IPS-15b (cell line): ENCODE data around the gene FNDC3B.

Experiments
- H3K27me3 ChIP-seq: one replicate; pipeline ENCODE4 v1.6.1; 2013; ENCODE audit warnings: low read length; ENCODE audit not compliant: control insufficient read depth, insufficient read depth
- H3K36me3 ChIP-seq: one replicate; pipeline ENCODE4 v1.6.1; 2013; ENCODE audit warnings: low read length; ENCODE audit not compliant: control insufficient read depth, insufficient read depth
- H3K4me1 ChIP-seq: one replicate; pipeline ENCODE4 v1.6.1; 2013; ENCODE audit warnings: mild to moderate bottlenecking, low read length; ENCODE audit not compliant: control insufficient read depth, insufficient read depth
- H3K4me3 ChIP-seq: one replicate; pipeline ENCODE4 v1.5.1; 2013; ENCODE audit warnings: low read depth, low read length
- H3K9ac ChIP-seq: one replicate; pipeline ENCODE4 v1.6.1; 2013; ENCODE audit warnings: low read depth, mild to moderate bottlenecking, low read length
- H3K9me3 ChIP-seq: one replicate; pipeline ENCODE4 v1.6.1; 2013; ENCODE audit warnings: mild to moderate bottlenecking, low read length; ENCODE audit not compliant: control insufficient read depth, insufficient read depth

The FNDC3B gene

DNA sequence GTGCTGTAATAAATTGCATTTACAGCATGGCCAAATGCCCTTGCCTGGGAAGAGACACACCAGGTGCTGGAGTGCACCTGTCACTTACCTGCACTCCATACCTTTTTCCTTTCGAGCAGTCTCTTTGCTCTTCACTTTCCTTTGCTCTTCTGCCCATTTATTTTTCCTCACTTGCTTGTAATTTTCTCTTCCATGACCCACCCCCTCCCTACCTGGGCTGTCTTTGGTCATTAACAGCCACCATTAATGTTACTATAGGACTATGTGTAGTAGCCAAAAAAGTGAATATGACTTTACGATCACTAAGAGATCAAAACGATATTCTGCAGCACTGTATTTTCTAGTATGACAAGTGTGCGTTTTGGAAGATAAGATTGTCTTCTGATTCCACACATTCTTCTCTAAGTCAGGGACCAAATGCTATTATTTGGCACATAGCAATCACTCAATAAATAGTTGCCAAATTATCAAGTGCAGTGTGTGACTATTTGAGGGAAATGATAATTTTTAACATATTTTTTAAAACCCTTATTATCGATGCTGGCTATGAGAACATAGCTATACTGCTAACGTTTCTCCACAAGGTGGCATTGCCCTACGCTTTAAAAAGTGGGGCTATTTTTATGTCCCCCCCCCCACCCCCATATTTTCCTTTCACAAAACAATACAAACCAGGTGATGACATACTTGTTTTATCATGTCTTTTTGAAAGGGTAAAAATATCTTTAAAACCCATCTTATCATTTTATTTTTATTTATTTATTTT lies 294.5 kb downstream of the FNDC3B start:
- Histone ChIP-seq H3K27me3 (no peaks in the 10 kb centered on the region), H3K4me1 (no peaks in the 10 kb centered on the region), H3K36me3 (no peaks in the 10 kb centered on the region), H3K4me3 (no peak overlapping the region), H3K9me3 (no peaks in the 10 kb centered on the region), H3K9ac (no peak overlapping the region)

DNA sequence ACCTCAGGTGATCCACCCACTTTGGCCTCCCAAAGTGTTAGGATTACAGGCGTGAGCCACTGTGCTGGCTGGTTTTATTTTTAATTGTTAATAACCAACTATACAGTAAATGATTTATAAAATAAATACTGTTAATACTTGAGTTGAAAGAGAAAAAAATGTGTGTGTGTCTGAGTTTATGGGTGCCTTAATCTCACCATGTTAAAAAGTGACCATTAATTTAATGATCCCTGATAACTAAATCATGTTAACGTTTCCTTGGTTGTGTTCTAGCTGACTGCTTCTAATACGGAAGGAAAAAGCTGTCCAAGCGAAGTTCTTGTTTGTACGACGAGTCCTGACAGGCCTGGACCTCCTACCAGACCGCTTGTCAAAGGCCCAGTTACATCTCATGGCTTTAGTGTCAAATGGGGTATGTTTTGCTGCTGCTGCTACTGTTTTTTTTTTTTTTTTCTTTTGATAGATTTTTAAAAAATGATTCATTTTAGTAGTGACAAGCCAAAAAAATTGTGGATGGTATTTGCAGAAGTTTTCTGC lies 295.4 kb downstream of the FNDC3B start:
- no peak overlapping the region for H3K4me3 ChIP-seq
- H3K9me3 ChIP-seq: no peaks in the 10 kb centered on the region
- H3K4me1 ChIP-seq: no peaks in the 10 kb centered on the region
- H3K36me3 ChIP-seq: no peaks in the 10 kb centered on the region
- H3K9ac ChIP-seq: no peak overlapping the region
- H3K27me3 ChIP-seq: no peaks in the 10 kb centered on the region

DNA sequence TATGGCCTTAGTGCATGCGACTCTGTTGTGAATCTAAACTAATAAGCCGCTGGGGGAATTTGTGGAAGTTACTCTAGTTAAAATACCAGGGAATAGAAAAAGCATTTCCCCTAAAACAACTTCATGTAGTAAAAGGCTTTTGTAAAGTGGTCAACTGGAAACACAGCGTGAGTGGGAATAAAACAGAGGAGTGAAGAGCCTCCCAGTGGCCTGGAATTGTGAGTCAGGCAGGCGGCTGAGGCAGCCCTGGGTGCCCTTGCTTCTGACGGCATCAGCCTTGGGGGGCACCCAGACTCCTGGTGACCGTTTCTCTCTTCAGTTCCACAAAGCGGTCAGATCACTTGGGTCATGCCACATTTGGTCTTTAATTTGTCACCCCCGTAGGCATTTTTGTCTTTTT lies 300.5 kb downstream of the FNDC3B start:
- Histone ChIP-seq H3K9ac (no peak overlapping the region), H3K27me3 (no peaks in the 10 kb centered on the region), H3K9me3 (no peaks in the 10 kb centered on the region), H3K4me1 (no peaks in the 10 kb centered on the region), H3K4me3 (no peak overlapping the region), H3K36me3 (no peaks in the 10 kb centered on the region)

DNA sequence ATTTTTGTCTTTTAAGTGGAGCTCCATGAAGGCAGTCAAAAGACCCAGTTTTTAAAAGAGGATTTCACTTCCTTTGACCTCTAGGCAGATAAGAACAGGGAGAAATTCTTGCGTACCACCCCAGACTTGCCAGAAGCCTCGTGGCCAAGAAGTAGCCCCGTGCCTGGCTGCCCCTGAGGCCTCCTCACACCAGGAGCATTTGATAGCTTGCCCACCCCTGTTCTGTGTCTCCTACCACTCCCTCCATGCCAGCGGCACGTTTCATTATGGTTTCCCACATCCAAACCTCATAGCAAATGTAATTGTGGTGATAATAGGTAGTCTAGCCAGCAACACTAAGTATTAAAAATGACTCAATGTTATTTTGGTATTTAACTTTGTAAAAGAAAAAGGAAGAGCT lies 301.2 kb downstream of the FNDC3B start:
- Histone ChIP-seq H3K9ac (no peak overlapping the region), H3K4me3 (no peak overlapping the region), H3K27me3 (no peaks in the 10 kb centered on the region), H3K36me3 (no peaks in the 10 kb centered on the region), H3K4me1 (no peaks in the 10 kb centered on the region), H3K9me3 (no peaks in the 10 kb centered on the region)

DNA sequence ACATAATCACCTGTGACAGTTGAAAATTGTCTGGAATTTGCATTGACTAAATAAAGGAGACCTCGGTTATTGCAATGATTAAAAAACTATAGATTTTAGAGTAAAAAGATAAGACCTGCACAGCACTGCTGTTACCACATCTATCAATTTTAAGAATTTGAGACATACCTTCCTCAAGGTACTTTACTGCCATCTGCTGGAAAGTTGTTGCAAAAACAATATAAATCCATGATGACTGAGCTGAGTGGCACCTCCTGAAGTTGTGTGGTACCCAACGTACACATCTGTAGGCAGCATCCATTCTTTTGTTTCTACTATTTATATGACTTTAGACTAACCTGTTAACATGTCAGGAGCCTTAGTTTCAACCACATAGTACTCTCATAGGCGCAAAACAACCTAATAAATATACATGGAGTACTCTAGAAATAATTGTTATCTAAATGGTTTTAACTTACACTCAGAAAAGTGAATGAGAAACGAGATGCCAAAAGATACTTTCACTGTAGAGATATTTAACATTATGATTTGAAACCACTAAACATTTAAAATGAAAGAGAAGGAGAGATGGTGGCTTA lies 302.2 kb downstream of the FNDC3B start:
- no peaks in the 10 kb centered on the region for H3K4me1 ChIP-seq
- no peak overlapping the region for H3K9ac ChIP-seq
- no peak overlapping the region for H3K4me3 ChIP-seq
- no peaks in the 10 kb centered on the region for H3K9me3 ChIP-seq
- no peaks in the 10 kb centered on the region for H3K36me3 ChIP-seq
- no peaks in the 10 kb centered on the region for H3K27me3 ChIP-seq

DNA sequence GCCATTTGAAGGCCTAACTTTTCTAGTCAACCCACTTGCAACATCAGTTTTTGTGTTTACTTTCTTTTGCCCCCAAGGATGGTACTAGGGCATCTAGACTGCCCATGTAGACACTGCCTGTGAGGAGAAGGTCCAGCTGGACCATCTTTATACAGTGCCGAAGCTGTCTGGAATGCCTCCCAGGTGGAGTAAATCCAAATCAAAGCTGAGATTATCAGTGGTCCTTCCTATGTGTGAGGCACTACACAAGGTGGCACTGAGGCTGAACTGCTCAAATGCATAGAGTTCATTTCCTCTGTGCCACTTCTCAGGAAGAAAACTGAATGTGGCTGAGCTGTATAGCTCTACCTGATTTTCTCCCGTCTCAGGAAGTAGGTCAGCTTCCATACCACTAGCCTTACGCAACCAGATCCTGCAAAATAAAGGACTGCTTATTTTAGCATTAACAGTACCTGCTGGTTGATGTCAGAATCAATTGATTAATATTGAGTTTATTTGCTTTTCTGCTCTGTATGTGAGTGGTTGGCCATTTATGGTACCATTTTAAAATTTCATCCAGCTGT lies 302.8 kb downstream of the FNDC3B start:
- no peak overlapping the region for H3K9ac ChIP-seq
- H3K9me3 ChIP-seq: no peaks in the 10 kb centered on the region
- no peaks in the 10 kb centered on the region for H3K36me3 ChIP-seq
- no peak overlapping the region for H3K4me3 ChIP-seq
- no peaks in the 10 kb centered on the region for H3K27me3 ChIP-seq
- H3K4me1 ChIP-seq: no peaks in the 10 kb centered on the region

DNA sequence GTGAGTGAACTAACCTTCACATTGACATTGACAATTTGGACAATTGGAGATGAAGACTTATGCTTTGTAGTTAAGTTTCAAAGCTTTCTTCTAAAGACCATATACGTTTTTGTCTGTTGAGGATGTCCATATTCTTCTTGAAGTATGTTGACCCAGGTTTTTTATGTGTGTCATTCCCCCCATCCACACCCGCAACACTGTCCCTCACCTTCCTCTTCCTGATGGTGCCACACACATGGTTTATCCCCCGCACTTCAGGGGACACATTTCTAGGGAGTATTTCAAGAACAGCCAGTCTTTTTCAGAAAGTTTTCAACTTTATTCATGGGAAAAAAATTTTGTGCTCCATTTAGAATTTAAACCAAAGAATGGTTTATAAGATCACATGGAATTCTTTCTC lies 303.7 kb downstream of the FNDC3B start:
- Histone ChIP-seq H3K9me3 (no peaks in the 10 kb centered on the region), H3K27me3 (no peaks in the 10 kb centered on the region), H3K4me1 (no peaks in the 10 kb centered on the region), H3K36me3 (no peaks in the 10 kb centered on the region), H3K4me3 (no peak overlapping the region), H3K9ac (no peak overlapping the region)

DNA sequence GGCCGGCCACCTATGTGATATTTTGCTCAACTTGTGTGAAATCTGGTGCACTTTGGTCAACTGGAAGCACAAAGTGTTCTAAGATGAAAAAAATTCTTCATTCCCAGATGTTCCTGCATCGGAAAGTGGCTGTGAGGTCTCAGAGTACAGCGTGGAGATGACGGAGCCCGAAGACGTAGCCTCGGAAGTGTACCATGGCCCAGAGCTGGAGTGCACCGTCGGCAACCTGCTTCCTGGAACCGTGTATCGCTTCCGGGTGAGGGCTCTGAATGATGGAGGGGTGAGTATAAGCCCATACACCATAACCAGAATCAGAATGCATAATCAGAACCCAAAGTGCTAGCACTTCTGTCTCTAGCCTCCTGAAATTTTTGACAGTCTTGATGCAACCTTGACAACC lies 304.6 kb downstream of the FNDC3B start:
- H3K36me3 ChIP-seq: no peaks in the 10 kb centered on the region
- H3K9me3 ChIP-seq: no peaks in the 10 kb centered on the region
- no peak overlapping the region for H3K4me3 ChIP-seq
- no peaks in the 10 kb centered on the region for H3K4me1 ChIP-seq
- H3K9ac ChIP-seq: no peak overlapping the region
- H3K27me3 ChIP-seq: no peaks in the 10 kb centered on the region

DNA sequence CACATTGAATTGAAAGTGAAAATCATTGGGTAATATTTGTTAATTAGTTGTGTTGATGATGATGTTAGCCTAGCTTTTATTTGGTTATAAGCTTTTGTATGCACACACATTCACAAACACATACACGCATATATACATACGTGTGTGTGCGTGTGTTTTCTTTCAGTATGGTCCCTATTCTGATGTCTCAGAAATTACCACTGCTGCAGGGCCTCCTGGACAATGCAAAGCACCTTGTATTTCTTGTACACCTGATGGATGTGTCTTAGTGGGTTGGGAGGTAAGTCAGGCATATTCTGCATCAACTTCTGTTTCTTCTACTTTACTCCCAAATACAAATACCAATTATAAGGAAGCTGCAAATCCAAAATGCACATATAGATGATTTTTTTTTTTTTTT lies 306.8 kb downstream of the FNDC3B start:
- no peaks in the 10 kb centered on the region for H3K27me3 ChIP-seq
- H3K36me3 ChIP-seq: no peaks in the 10 kb centered on the region
- H3K9me3 ChIP-seq: no peaks in the 10 kb centered on the region
- no peak overlapping the region for H3K4me3 ChIP-seq
- H3K4me1 ChIP-seq: no peaks in the 10 kb centered on the region
- H3K9ac ChIP-seq: no peak overlapping the region

DNA sequence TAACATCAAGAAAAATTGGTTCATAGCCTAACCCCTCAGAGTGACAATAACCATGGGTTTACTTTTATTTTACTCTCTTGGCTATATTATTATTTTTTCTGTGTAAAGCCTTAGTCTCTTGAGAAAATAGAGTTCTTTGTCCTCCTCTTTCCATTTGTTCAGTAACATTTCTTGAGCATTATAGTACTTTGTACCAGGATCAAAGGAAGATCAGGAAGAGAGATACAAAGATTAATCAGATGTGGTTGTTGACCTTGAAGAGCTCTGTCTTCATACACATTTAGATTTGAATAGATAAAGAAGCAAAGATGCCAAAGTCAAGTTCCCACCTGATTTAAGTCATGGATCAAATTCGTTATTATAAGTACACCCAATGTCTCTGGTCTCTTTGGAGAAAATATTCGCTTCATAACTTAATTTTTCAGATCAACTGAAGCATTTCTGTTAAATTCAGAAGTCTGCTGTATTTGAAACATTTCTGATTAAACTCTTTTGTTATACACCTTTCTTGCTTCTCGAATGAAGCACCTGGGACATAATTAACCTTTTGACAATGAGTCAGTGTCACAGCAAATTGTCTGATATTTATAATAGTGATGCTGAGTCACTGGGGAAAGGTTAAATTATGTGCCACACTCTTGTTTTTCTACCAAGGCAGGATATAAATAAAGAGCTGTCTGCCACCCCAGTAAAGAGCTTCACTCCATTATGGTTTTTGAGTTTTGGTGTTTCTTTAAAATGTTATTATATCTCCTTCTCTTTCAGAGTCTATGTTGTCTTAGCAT lies 308.7 kb downstream of the FNDC3B start:
- Histone ChIP-seq H3K4me1 (no peaks in the 10 kb centered on the region), H3K36me3 (peaks cover 6% of the 10 kb centered on the region)

DNA sequence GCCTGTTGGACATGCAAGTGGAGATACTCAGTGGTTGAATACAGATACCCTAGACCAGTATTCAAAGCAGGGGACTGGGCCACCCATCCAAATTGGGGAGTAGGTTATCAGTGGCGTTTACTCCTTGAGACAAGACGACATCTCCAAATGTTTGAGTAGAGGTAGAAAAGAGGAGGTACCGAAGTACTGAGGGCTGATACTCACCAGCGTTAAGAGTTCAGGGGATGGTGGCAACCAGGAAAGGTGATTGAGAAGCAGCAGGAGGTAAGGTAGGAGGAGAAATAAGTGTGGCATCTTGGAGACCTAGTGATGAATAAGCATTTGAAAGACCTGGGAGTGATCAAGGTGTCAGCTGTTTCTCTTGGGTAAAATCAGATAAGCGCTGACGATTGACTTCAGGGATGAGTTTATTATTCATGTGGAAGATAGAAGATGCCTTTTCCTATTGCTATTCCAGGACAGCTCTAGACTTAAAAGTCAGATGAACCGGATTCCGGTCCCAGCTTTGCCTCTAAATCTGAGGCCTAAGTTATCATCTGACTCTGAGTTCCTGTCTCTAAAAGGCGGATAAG lies 312.6 kb downstream of the FNDC3B start:
- Histone ChIP-seq H3K27me3 (no peaks in the 10 kb centered on the region), H3K36me3 (peaks cover 6% of the 10 kb centered on the region), H3K4me3 (no peak overlapping the region), H3K9ac (no peak overlapping the region), H3K9me3 (no peaks in the 10 kb centered on the region), H3K4me1 (no peaks in the 10 kb centered on the region)

More for the DNA sequence above, 308.7 kb downstream of the FNDC3B start:
- no peak overlapping the region for H3K4me3 ChIP-seq
- H3K9ac ChIP-seq: no peak overlapping the region
- H3K27me3 ChIP-seq: no peaks in the 10 kb centered on the region
- H3K9me3 ChIP-seq: no peaks in the 10 kb centered on the region
